K562 (cell line): Measurements from ENCODE around the gene EEFSEC. TPM values are rescaled to one million over a fixed set of nuclear protein-coding genes. Genes with fewer than 3 reads are reported as not detected.
A peak's percentile ranks its signal among the peaks of the same experiment; 100 is the strongest.

ENCODE experiments used
- ATAC-seq: fragments of 200-7000 bp; cut with Tn5 transposase; 3 replicates; pipeline ENCODE4 v1.9.1; 2020; ENCODE audit warnings: moderate library complexity
- BruUV-seq: library from RNA; stranded (reverse); fragments of 400-500 nt; replicated peaks from 2 replicates; lab custom pipeline; 2021; lab: Mats Ljungman, UMichigan
- CTCF ChIA-PET: fragments of 300-600 bp; formaldehyde crosslinking; extraction: SDS; loops from one replicate; lab custom pipeline; 2021; ENCODE audit warnings: low intra/inter-chr PET ratio; lab: Yijun Ruan, JAX
- POLR2A ChIA-PET: fragments of 300-600, 350-650 bp; sonication (Branson Sonifier 250); formaldehyde crosslinking; extraction: SDS; loops from one replicate; lab custom pipeline; 2021; ENCODE audit warnings: antibody characterized with exemption, inconsistent platforms; lab: Yijun Ruan, JAX
- DNase-seq, 4 experiments: peaks; one replicate each; pipeline versions ENCODE4 v3.0.0 to v3.0.0-alpha.2; 2011 to 2018; ENCODE audit warnings: low spot score in 3 of 4, mixed read lengths in 3 of 4; ENCODE audit errors: extremely low read depth in 1 of 4
- FAIRE-seq: peaks from 2 replicates; lab custom pipeline; 2011; peaks lifted over from hg19 to GRCh38; lab: Jason Lieb, UNC
- H2AFZ ChIP-seq: 2 replicates; pipeline ENCODE4 v1.6.0; 2011; ENCODE audit warnings: low read depth, low read length, control low read depth, inconsistent platforms
- H3K27ac ChIP-seq: fragments of 200-600 bp; 3 replicates; pipeline ENCODE4 v1.8.0; 2011; ENCODE audit warnings: low read depth, mild to moderate bottlenecking, control low read depth, inconsistent platforms, low read length, moderate library complexity, mixed read lengths; ENCODE audit errors: extremely low read depth
- H3K27me3 ChIP-seq, 2 experiments: fragments of 300-600 bp in 1 of 2; 2 replicates in 1 of 2; 3 replicates in 1 of 2; pipeline versions ENCODE4 v1.6.0 to v1.8.0; 2011; ENCODE audit warnings: inconsistent platforms in 2 of 2, low read length in 2 of 2, mild to moderate bottlenecking in 1 of 2, mixed read lengths in 1 of 2, moderate library complexity in 1 of 2; ENCODE audit not compliant: control insufficient read depth in 2 of 2, insufficient read depth in 2 of 2
- H3K36me3 ChIP-seq: fragments of 300-600 bp; 3 replicates; pipeline ENCODE4 v1.8.0; 2011; ENCODE audit warnings: mild to moderate bottlenecking, low read length, inconsistent platforms; ENCODE audit not compliant: control insufficient read depth, insufficient read depth
- H3K4me1 ChIP-seq, 2 experiments: fragments of 200-600 bp in 1 of 2; replicated peaks in 1 of 2; 2 replicates in 1 of 2; 3 replicates in 1 of 2; pipeline versions ENCODE4 v1.5.1 to v1.8.0; 2011; ENCODE audit warnings: inconsistent platforms in 2 of 2, low read length in 2 of 2, mild to moderate bottlenecking in 1 of 2, mixed read lengths in 1 of 2, moderate library complexity in 1 of 2; ENCODE audit not compliant: control insufficient read depth in 2 of 2, insufficient read depth in 2 of 2
- H3K4me2 ChIP-seq: 2 replicates; pipeline ENCODE4 v1.6.1; 2011; ENCODE audit warnings: low read length, control low read depth, inconsistent platforms, mixed read lengths; ENCODE audit not compliant: insufficient read depth
- H3K4me3 ChIP-seq: fragments of 200-600 bp; sonication (generic), shearing (Covaris generic); 2 replicates; pipeline ENCODE4 v1.5.1; 2016; ENCODE audit warnings: control low read depth, inconsistent platforms
- H3K79me2 ChIP-seq: fragments of 200-600 bp; 3 replicates; pipeline ENCODE4 v1.8.0; 2011; ENCODE audit warnings: low read length, inconsistent platforms; ENCODE audit not compliant: control insufficient read depth, insufficient read depth
- H3K9ac ChIP-seq, 2 experiments: 2 replicates each; pipeline versions ENCODE4 v1.6.0 to v1.6.1; 2011; ENCODE audit warnings: low read depth in 2 of 2, low read length in 2 of 2, control low read depth in 1 of 2, inconsistent platforms in 1 of 2, mild to moderate bottlenecking in 1 of 2, mixed read lengths in 1 of 2; ENCODE audit not compliant: insufficient read depth in 1 of 2
- H3K9me1 ChIP-seq: one replicate; pipeline ENCODE4 v1.6.0; 2011; ENCODE audit warnings: inconsistent platforms, mild to moderate bottlenecking, low read length, moderate library complexity; ENCODE audit not compliant: control insufficient read depth, insufficient read depth
- H3K9me3 ChIP-seq: replicated peaks from 2 replicates; pipeline ENCODE4 v1.5.1; 2011; ENCODE audit warnings: low read depth, low read length, inconsistent platforms; ENCODE audit not compliant: control insufficient read depth, insufficient read depth
- H4K20me1 ChIP-seq: replicated peaks from 2 replicates; pipeline ENCODE4 v1.6.1; 2011; ENCODE audit warnings: low read length, inconsistent platforms, mixed read lengths; ENCODE audit not compliant: control insufficient read depth, insufficient read depth
- ASH1L ChIP-seq: fragments of 450-650 bp; IDR thresholded peaks from 2 replicates; pipeline ENCODE4 v1.6.1; 2018; ENCODE audit warnings: borderline replicate concordance, mild to moderate bottlenecking, low read depth; ENCODE audit not compliant: partially characterized antibody
- ATF1 ChIP-seq, 2 experiments: fragments of 450-650 bp in 1 of 2; IDR thresholded peaks; 2 replicates each; pipeline ENCODE4 v1.6.1; 2016; ENCODE audit warnings: missing compliant biosample characterization in 1 of 2, missing genetic modification characterization in 1 of 2
- DMBX1 ChIP-seq: fragments of 250-450 bp; sonication (Bioruptor Pico); IDR thresholded peaks from 2 replicates; pipeline ENCODE4 v1.8.0; 2022; ENCODE audit warnings: inconsistent platforms, mild to moderate bottlenecking, moderate library complexity, borderline replicate concordance
- EP300 ChIP-seq: IDR thresholded peaks from 2 replicates; pipeline ENCODE4 v1.6.1; 2012; ENCODE audit warnings: low read length, improper control_type of control experiment
- HNRNPL ChIP-seq: fragments of 200-400 bp; formaldehyde crosslinking; IDR thresholded peaks from 2 replicates; pipeline ENCODE4 v1.6.1; 2017; ENCODE audit warnings: low read depth, mild to moderate bottlenecking, low read length
- NFIC ChIP-seq: fragments of 450-650 bp; IDR thresholded peaks from 2 replicates; pipeline ENCODE4 v1.6.1; 2017; ENCODE audit warnings: mild to moderate bottlenecking, inconsistent platforms
- POLR3G ChIP-seq: IDR thresholded peaks from 2 replicates; pipeline ENCODE4 v1.6.1; 2011; ENCODE audit not compliant: insufficient read length, insufficient replicate concordance; ENCODE audit errors: extremely low read depth
- RAD51 ChIP-seq: fragments of 450-650 bp; IDR thresholded peaks from 2 replicates; pipeline ENCODE4 v1.7.1; 2016; ENCODE audit warnings: low read depth, mild to moderate bottlenecking, borderline replicate concordance
- SAFB2 ChIP-seq: fragments of 200-400 bp; formaldehyde crosslinking; IDR thresholded peaks from 2 replicates; pipeline ENCODE4 v1.6.1; 2018; ENCODE audit warnings: borderline replicate concordance, low read length, low read depth, moderate library complexity; ENCODE audit not compliant: severe bottlenecking
- TAL1 ChIP-seq: fragments of 450-650 bp; IDR thresholded peaks from 2 replicates; pipeline ENCODE4 v1.6.1; 2016; ENCODE audit warnings: mild to moderate bottlenecking
- THRAP3 ChIP-seq: fragments of 450-650 bp; IDR thresholded peaks from 2 replicates; pipeline ENCODE4 v1.6.1; 2016; ENCODE audit warnings: mild to moderate bottlenecking, inconsistent platforms, borderline replicate concordance
- TRIM28 ChIP-seq: fragments of 450-650 bp; IDR thresholded peaks from 2 replicates; pipeline ENCODE4 v1.6.1; 2017
- ZNF12 ChIP-seq: sonication (generic); formaldehyde crosslinking; IDR thresholded peaks from 2 replicates; pipeline ENCODE4 v1.4.0; 2020; ENCODE audit warnings: mild to moderate bottlenecking, missing genetic modification reagents
- ZNF586 ChIP-seq: fragments of 450-650 bp; formaldehyde crosslinking; conservative IDR thresholded peaks from 2 replicates; pipeline ENCODE4 v1.4.0; 2020; ENCODE audit warnings: mild to moderate bottlenecking, moderate library complexity
- WGBS: fragments of 100-300 bp; shearing (Covaris generic); methylation state at CpG from one replicate; pipeline ENCODE4 v1.1.6; 2016; ENCODE audit warnings: low coverage, mixed read lengths; ENCODE audit not compliant: insufficient coverage; ENCODE audit errors: missing lambda C conversion rate; 5-methylcytosine and 5-hydroxymethylcytosine counted together
- in situ Hi-C: fragments of 300-500 bp; cut with MboI; formaldehyde crosslinking; loops from 4 replicates; pipeline ENCODE4 v1.15.0; 2018; ENCODE audit warnings: inconsistent platforms, mixed read lengths
- intact Hi-C: fragments of 100-400 bp; cut with micrococcal nuclease; formaldehyde crosslinking; loops from 2 replicates; pipeline ENCODE4 v1.14.2; 2022
- polyA plus RNA-seq, 8 experiments: library from polyadenylated mRNA; depleted of rRNA in 4 of 8; stranded (reverse) in 5 of 8; unstranded in 3 of 8; fragments of >200 nt; fragmentation: Nextera tagmentation in 2 of 8; fragmentation: Illumina TruSeq in 1 of 8; extraction: Ambion mirVana in 2 of 8; extraction: Trizol in 1 of 8; gene quantifications; 2 replicates each; pipeline versions ENCODE4 v1.2.1 to v1.2.3, GENCODE V29; 2011 to 2014; ENCODE audit warnings: inconsistent platforms in 1 of 8, missing spikeins in 1 of 8
- total RNA-seq, 7 experiments: library from RNA; depleted of rRNA in 6 of 7; stranded (reverse); fragments of >200 nt in 6 of 7; fragmentation: Illumina TruSeq in 2 of 7; extraction: Trizol in 2 of 7; gene quantifications; 2 replicates each; pipeline versions ENCODE4 v1.2.1 to v1.2.3, GENCODE V29; 2011 to 2021; ENCODE audit warnings: low replicate concordance in 1 of 7

EEFSEC gene
- total and polyA plus RNA-seq, 9 of the 15 experiments (the other 6 are each of a cell fraction or from before 2014, with no cell fraction given), result 0.35 to 11.8 (median 7.7) TPM

DNA sequence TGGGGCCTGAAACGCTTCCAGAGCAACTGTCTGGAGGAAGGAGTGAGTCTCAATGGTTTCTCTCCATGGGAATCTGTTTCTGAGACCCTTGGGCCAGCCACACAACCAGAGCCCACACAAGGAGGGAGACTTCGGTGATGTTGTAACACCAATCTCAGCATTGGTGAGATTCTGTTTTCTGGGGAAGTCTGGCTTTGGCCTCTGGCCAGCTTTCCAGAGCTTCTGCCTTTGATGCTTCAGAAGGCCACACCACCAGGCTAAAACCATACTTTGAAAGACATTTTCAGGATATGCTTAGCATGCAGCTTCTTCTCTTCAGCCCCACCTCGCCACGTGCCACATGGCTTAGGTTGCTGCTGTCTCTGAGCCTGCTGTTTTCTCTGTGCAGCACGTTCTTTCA is 3.6 kb upstream of the EEFSEC start:
- Histone ChIP-seq H3K27ac (no peak overlapping the region), H2AFZ (no peak overlapping the region), H4K20me1 (no peaks in the 10 kb centered on the region), H3K4me3 (no peak overlapping the region), H3K4me1 (peaks cover 14 to 23% of the 10 kb centered on the region in 2 experiments; a peak in 4 of 5 replicates)
- POLR2A ChIA-PET, result interaction anchor here (0.7 kb wide), 1 partner anchor 552 kb away, joined by 4 read pairs; no protein-coding TSS in a partner anchor
- intact Hi-C loops (no loop called here), in situ Hi-C loops (no loop called here)
- peak; percentile 43 for TF ChIP-seq NFIC
- TF ChIP-seq THRAP3, result no peak
- TF ChIP-seq, all 486 proteins: peak for 1
- BruUV-seq, result no TSS peak
- CTCF ChIA-PET, result no interaction called here
- Histone ChIP-seq H3K79me2 (peaks cover 12% of the 10 kb centered on the region), H3K4me2 (no peak overlapping the region), H3K9me3 (no peaks in the 10 kb centered on the region), H3K9me1 (no peaks in the 10 kb centered on the region), H3K27me3 (no peaks in the 10 kb centered on the region), H3K9ac (no peak overlapping the region), H3K36me3 (no peaks in the 10 kb centered on the region)
- DNase-seq, result no peak
- 38% methylated on average over 5 of the region's 5 CpGs for WGBS
- no peak for FAIRE-seq
- no peak for ATAC-seq

- ATAC-seq, result no peak
- no peak overlapping the region for H3K27ac ChIP-seq
- no peak for FAIRE-seq
- H3K4me1 ChIP-seq, result peaks cover 2 to 6% of the 10 kb centered on the region in 2 experiments; a peak in 3 of 5 replicates
- no TSS peak for BruUV-seq
- WGBS, result 70% methylated on average over 4 of the region's 5 CpGs
- H3K9ac ChIP-seq, result no peak overlapping the region
- H3K9me1 ChIP-seq, result no peaks in the 10 kb centered on the region
- intact Hi-C loops, result no loop called here
- H3K4me2 ChIP-seq, result no peak overlapping the region
- POLR2A ChIA-PET, result no interaction called here
- no peaks in the 10 kb centered on the region for H4K20me1 ChIP-seq
- H3K27me3 ChIP-seq, result no peaks in the 10 kb centered on the region
- H2AFZ ChIP-seq, result 0 out of 2 replicates have a peak overlapping the region, but pooled peaks have one; percentile 25
- H3K4me3 ChIP-seq, result no peak overlapping the region
- peaks cover 14% of the 10 kb centered on the region; the same call in 2 of the 3 replicates for H3K36me3 ChIP-seq
- DNase-seq, result no peak
- H3K79me2 ChIP-seq, result peaks cover 21% of the 10 kb centered on the region
- CTCF ChIA-PET, result no interaction called here
- no peaks in the 10 kb centered on the region for H3K9me3 ChIP-seq
- in situ Hi-C loops, result no loop called here
- no peak for TF ChIP-seq POLR3G
- no peak for TF ChIP-seq SAFB2
- no peak for TF ChIP-seq RAD51
- no peak for TF ChIP-seq ZNF12
- TF ChIP-seq TRIM28, result no peak
- no peak for TF ChIP-seq TAL1
- no peak for TF ChIP-seq ASH1L
- no peak for TF ChIP-seq ZNF586 (CRISPR knock-in tag)
- no peak for TF ChIP-seq HNRNPL
- no peak for TF ChIP-seq ATF1 (CRISPR knock-in tag; IDR thresholded peaks at IDR 0.05)
- TF ChIP-seq ATF1 (tag; IDR thresholded peaks at IDR 0.05), result no peak
- no peak for TF ChIP-seq DMBX1 (CRISPR knock-in tag)
- TF ChIP-seq EP300, result no peak
These were observed 1.5 kb upstream of the EEFSEC start for GRCh38 chr3:128151758-128152274.
